Brain microvascular endothelial cell (primary cell): ENCODE data around the gene ABCC5.
"Not testable (repeated sequence)": the region's sequence is repeated elsewhere in the genome, so short reads cannot be mapped to it uniquely, and the experiment has no call there.

Experiments used
- DNase-seq: peaks from one replicate; pipeline ENCODE4 v3.0.0-alpha.2; 2020
- H3K27ac ChIP-seq: fragments of 250-450 bp; sonication (Bioruptor Pico); 2 replicates; pipeline ENCODE4 v1.5.1; 2020; ENCODE audit warnings: mild to moderate bottlenecking, moderate library complexity
- H3K27me3 ChIP-seq: fragments of 250-450 bp; sonication (Bioruptor Pico); replicated peaks from 2 replicates; pipeline ENCODE4 v1.5.1; 2020; ENCODE audit warnings: mild to moderate bottlenecking
- H3K36me3 ChIP-seq: fragments of 250-450 bp; sonication (Bioruptor Pico); replicated peaks from 2 replicates; pipeline ENCODE4 v1.5.1; 2020; ENCODE audit warnings: mild to moderate bottlenecking
- H3K4me3 ChIP-seq: 2 replicates; pipeline ENCODE4 v1.5.1; 2011; ENCODE audit warnings: low read depth, mild to moderate bottlenecking, control low read depth, low read length, moderate library complexity
- CTCF ChIP-seq: IDR thresholded peaks from 2 replicates; pipeline ENCODE4 v1.5.1; 2011; ENCODE audit warnings: low read depth, mild to moderate bottlenecking, moderate library complexity, low read length, control low read depth, inconsistent platforms; ENCODE audit errors: missing control alignments
- in situ Hi-C: cut with HindIII; loops from 2 replicates; pipeline ENCODE4 v1.10.0; 2017; ENCODE audit warnings: low sequenced_read_pairs, low pct_ligation_motif_present

Gene ABCC5

DNA sequence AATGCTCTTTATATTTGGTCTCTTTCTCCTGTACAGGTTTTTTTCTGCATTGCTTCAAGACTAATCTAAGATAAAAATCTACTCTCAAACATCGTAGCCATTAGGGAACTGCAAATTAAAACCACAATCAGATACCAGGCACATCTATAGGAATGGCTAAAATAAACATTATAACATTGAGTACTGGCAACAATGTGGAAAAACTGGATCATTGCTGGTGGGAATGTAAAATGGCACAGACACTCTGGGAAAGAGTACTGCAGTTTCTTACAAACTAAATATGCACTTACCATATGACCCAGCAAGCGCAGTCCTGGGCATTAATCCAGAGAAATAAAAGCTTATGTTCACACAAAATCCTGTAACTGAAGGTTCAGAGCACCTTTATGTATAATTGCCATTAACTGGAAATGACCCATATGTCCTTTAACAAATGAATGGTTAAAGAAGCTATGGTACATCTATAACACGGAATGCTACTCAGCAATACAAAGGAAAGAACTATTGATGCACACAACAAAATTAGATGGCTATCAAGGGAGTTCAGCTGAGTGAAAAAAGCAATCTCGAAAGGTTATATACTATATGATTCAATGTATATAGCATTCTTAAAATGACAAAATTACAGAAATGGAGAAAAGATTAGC, 6.3 kb downstream of the ABCC5 start:
- no peak overlapping the region for H3K27ac ChIP-seq
- no peak overlapping the region for H3K4me3 ChIP-seq
- no peaks in the 10 kb centered on the region for H3K27me3 ChIP-seq
- TF ChIP-seq CTCF, result no peak
- peaks cover 9% of the 10 kb centered on the region for H3K36me3 ChIP-seq
- in situ Hi-C loops, result no loop called here
- no peak for DNase-seq

DNA sequence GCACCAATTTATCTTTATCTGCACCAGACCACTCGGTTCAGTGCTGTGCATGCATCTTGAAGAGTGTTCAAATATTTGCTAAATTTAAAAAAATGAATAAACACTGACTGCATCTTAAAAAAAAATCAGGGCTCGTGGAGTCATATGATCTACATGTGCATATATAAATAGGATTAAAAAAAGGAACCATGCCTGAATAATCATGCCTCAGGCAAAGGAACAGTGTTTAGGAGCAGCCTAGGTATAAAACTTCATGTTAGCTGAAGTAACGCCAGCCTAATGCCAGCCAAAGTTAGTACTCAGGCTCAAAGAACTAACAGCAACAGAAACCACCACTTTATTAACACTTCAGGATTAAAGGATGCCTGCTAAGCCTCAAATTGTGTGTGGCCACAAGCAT, 9.5 kb downstream of the ABCC5 start:
- H3K4me3 ChIP-seq, result no peak overlapping the region

DNA sequence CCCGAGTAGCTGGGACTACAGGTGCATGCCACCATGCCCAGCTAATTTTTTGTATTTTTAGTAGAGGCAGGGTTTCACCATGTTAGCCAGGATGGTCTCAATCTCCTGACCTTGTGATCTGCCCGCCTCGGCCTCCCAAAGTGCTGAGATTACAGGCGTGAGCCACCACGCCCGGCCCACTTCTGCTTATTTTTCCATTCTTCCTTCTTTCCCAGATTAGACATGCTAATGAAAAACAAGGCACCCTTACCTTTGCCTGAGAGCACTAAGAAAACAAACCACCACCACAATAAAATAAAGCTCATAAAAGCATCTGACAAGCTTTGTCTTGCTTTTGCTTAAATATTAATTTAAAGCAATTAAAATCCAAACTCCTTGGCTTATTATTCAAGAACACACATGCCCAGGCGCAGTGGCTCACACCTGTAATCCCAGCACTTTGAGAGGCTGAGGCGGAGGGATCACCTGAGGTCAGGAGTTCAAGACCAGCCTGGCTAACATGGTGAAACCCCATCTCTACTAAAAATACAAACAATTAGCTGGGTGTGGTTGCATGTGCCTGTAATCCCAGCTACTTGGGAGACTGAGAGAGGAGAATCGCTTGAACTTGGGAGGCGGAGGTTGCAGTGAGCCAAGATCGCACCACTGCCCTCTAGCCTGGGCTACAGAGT, 10.4 kb downstream of the ABCC5 start:
- H3K27ac ChIP-seq, H3K4me3 ChIP-seq, in situ Hi-C loops, H3K36me3 ChIP-seq, DNase-seq, H3K27me3 ChIP-seq: not testable (repeated sequence)

More for the DNA sequence above, 9.5 kb downstream of the ABCC5 start:
- H3K36me3 ChIP-seq, result peaks cover 5% of the 10 kb centered on the region
- no peak overlapping the region for H3K27ac ChIP-seq
- no peak for TF ChIP-seq CTCF
- in situ Hi-C loops, result no loop called here
- no peaks in the 10 kb centered on the region for H3K27me3 ChIP-seq
- DNase-seq, result no peak

GRCh38 chr3:184005941-184006507, 11.7 kb downstream of the ABCC5 start:
- Histone ChIP-seq H3K27me3 (no peaks in the 10 kb centered on the region), H3K36me3 (peaks cover 5% of the 10 kb centered on the region), H3K4me3 (no peak overlapping the region), H3K27ac (no peak overlapping the region)
- peak; percentile 12 for DNase-seq
- in situ Hi-C loops, result no loop called here
- TF ChIP-seq CTCF, result no peak

DNA sequence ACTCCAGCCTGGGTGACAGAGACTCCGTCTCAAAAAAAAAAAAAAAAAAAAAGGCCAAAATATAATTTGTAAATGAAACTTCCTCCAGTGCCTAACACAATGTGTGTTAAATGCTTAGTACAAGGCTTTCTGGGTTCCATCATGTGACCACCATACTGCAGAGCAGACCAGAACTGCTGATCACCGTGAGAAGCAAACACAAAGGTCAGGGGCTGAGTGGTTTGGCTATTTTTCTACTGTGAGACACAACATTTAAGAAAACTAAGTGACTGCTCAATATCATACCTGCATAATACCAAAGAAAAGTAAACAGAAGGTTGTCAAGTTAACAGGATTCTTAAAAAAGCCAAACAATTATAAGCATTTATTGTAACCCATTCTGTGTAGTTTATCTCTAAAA, 13.2 kb downstream of the ABCC5 start:
- in situ Hi-C loops, result no loop called here
- TF ChIP-seq CTCF, result no peak
- no peak for DNase-seq
- Histone ChIP-seq H3K27ac (no peak overlapping the region), H3K4me3 (no peak overlapping the region), H3K27me3 (no peaks in the 10 kb centered on the region), H3K36me3 (peaks cover 5% of the 10 kb centered on the region)

DNA sequence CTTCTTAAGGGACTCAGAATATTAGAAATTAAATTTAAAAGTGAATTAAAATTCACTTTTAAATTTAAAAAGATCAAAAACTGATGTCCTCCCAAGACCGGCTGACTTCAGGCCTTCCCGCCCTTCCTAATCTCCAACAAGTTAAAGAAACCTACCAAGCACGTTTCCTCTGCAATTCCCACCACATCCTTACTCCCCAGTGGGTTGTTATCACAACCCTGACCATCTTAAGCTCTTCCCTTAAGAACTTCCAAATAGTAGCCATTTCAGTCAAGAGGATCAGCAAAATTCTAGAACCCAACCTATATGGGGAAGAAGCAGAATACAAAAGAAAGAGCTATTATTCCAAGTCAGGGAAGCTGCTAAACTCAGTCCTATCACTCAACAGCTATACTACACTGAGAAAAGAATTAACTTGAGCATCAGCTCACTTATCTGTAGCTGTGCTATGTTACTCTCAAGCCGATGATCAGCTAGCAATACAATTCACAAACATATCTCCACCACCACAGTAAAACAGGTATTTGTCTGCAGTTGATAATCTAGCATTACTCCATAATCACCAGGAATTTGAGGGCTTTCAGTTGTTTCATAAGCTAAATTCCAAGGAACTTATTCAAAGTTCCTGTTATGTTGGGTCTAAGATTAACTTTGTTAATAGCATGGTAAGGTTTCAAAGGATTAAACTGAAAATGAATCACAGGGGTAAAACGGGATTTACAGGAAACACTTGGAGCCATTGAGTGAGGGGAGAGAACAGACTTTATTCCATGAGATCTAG, 14.3 kb downstream of the ABCC5 start:
- DNase-seq, result peak; percentile 13
- H3K27me3 ChIP-seq, result no peaks in the 10 kb centered on the region
- H3K4me3 ChIP-seq, result no peak overlapping the region
- no peaks in the 10 kb centered on the region for H3K36me3 ChIP-seq
- no peak for TF ChIP-seq CTCF
- peak overlapping the region; percentile 10 for H3K27ac ChIP-seq
- in situ Hi-C loops, result no loop called here
